Measurements from ENCODE around the gene PRRG4. TPM values are rescaled to one million over a fixed set of nuclear protein-coding genes. Genes with fewer than 3 reads are reported as not detected.

The PRRG4 gene
- total RNA-seq, 1 experiment from 2014 or later = 1.2 TPM

DNA sequence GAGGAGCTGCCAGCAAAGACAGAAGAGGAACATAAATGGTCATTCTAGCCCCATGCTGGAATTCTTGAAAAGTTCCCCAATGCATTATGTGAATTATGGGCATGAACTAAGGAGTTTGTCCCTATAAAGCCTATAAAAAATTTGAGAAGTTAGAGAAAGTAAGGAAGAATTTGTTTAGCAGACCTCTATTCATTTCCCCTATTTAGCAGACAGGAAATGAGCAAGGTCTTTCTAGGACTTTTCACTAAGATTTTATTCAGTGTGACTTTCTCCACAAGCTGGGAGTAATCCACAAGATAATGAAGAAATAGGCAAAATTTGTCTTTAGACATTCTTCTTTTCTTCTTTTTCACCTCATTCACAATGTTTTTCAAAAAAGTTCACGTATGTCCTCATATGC lies 20.0 kb downstream of the PRRG4 start:
- H4K20me1 ChIP-seq (ENCODE audit: control insufficient read depth, insufficient read depth, insufficient read length) = no peaks in the 10 kb centered on the region
- no peak overlapping the region for H3T11ph ChIP-seq (ENCODE audit: low read length)
- no peak overlapping the region for H3K23ac ChIP-seq (ENCODE audit: insufficient read length, low read depth, low read length)
- H3K9me3 Mint-ChIP-seq = no peaks in the 10 kb centered on the region
- no peaks in the 10 kb centered on the region for H3K9me3 ChIP-seq (ENCODE audit: control insufficient read depth, low read depth, low read length)
- H3K27ac ChIP-seq (ENCODE audit: insufficient read length, low read depth, low read length) = no peak overlapping the region
- no peaks in the 10 kb centered on the region for H3K27me3 ChIP-seq (ENCODE audit: insufficient read depth, low read length)
- no peak for DNase-seq
- no peaks in the 10 kb centered on the region for H3K23me2 ChIP-seq (ENCODE audit: insufficient read length, low read depth, low read length, poor library complexity, severe bottlenecking)
- peaks cover 7 to 8% of the 10 kb centered on the region in 2 experiments for H3K4me1 Mint-ChIP-seq
- H2BK20ac ChIP-seq (ENCODE audit: low read depth, low read length, poor library complexity, severe bottlenecking) = no peak overlapping the region
- no peak overlapping the region for H3K18ac ChIP-seq (ENCODE audit: insufficient read length, low read depth, low read length)
- no peak overlapping the region for H2AK5ac ChIP-seq (ENCODE audit: insufficient read length, low read length)
- H3K79me2 ChIP-seq (ENCODE audit: insufficient read depth, low read length) = no peaks in the 10 kb centered on the region
- H2BK120ac ChIP-seq (ENCODE audit: low read depth, low read length, poor library complexity, severe bottlenecking) = no peak overlapping the region
- H2AFZ ChIP-seq (ENCODE audit: low read length) = no peak overlapping the region
- H2BK12ac ChIP-seq (ENCODE audit: insufficient read length, low read depth, low read length) = no peak overlapping the region
- no peak overlapping the region for H4K5ac ChIP-seq (ENCODE audit: insufficient read length, low read depth, low read length)
- no peaks in the 10 kb centered on the region for H3K4me1 ChIP-seq (ENCODE audit: insufficient read depth, low read length)
- H3K4me3 Mint-ChIP-seq = no peak overlapping the region
- peaks cover 0 to 2% (median 0%) of the 10 kb centered on the region in 3 experiments; a peak in 1 of 7 replicates for H3K36me3 Mint-ChIP-seq (ENCODE audit: insufficient read depth in 1 of 3, low read depth in 3 of 3)
- no peak overlapping the region for H2BK15ac ChIP-seq (ENCODE audit: low read depth, low read length)
- no peaks in the 10 kb centered on the region for H3K79me1 ChIP-seq (ENCODE audit: insufficient read depth, low read depth, low read length, poor library complexity, severe bottlenecking)
- TF ChIP-seq, protein P1, sequence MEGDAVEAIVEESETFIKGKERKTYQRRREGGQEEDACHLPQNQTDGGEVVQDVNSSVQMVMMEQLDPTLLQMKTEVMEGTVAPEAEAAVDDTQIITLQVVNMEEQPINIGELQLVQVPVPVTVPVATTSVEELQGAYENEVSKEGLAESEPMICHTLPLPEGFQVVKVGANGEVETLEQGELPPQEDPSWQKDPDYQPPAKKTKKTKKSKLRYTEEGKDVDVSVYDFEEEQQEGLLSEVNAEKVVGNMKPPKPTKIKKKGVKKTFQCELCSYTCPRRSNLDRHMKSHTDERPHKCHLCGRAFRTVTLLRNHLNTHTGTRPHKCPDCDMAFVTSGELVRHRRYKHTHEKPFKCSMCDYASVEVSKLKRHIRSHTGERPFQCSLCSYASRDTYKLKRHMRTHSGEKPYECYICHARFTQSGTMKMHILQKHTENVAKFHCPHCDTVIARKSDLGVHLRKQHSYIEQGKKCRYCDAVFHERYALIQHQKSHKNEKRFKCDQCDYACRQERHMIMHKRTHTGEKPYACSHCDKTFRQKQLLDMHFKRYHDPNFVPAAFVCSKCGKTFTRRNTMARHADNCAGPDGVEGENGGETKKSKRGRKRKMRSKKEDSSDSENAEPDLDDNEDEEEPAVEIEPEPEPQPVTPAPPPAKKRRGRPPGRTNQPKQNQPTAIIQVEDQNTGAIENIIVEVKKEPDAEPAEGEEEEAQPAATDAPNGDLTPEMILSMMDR (conservative IDR thresholded peaks at IDR 0.05) = no peak
- no peak overlapping the region for H4K8ac ChIP-seq (replicated peaks; ENCODE audit: insufficient read length, low read depth, low read length)
- H3K9ac ChIP-seq (ENCODE audit: extremely low read depth, insufficient read length, low read length) = no peak overlapping the region
- H3K27ac Mint-ChIP-seq = no peak overlapping the region
- no peak overlapping the region for H3K56ac ChIP-seq (ENCODE audit: insufficient read length, low read depth, low read length)
- H2BK5ac ChIP-seq (ENCODE audit: insufficient read length, low read length) = no peak overlapping the region
- H3K4me2 ChIP-seq (ENCODE audit: insufficient read depth, insufficient read length, low read length) = no peak overlapping the region
- no peak overlapping the region for H4K91ac ChIP-seq (ENCODE audit: insufficient read length, low read depth, low read length)
- H3K14ac ChIP-seq (ENCODE audit: insufficient read depth, low read length) = no peak overlapping the region
- WGBS (ENCODE audit: extremely low coverage, insufficient read length, low lambda C conversion rate) = no CpG with 5 or more reads among the region's 1 CpG
- no peaks in the 10 kb centered on the region for H3K27me3 Mint-ChIP-seq (ENCODE audit: low read depth)
- H3K4ac ChIP-seq (ENCODE audit: low read depth, low read length) = no peak overlapping the region

Measured in H9 (cell line).